Epithelial cell of esophagus (primary cell): ENCODE data around the gene KRTAP1-3.
"Not testable (repeated sequence)": the region's sequence is repeated elsewhere in the genome, so short reads cannot be mapped to it uniquely, and the experiment has no call there.

Experiments used
- DNase-seq: peaks from one replicate; pipeline ENCODE4 v3.0.0; 2010; ENCODE audit warnings: low read depth
- H3K4me3 ChIP-seq: 2 replicates; pipeline ENCODE4 v1.5.1; 2011; ENCODE audit warnings: mild to moderate bottlenecking, low read length, control low read depth
- TF ChIP-seq, protein P1 (sequence below): IDR thresholded peaks from 2 replicates; pipeline ENCODE4 v1.5.1; 2011; ENCODE audit warnings: low read depth, mild to moderate bottlenecking, low read length, control low read depth, inconsistent platforms; ENCODE audit not compliant: insufficient read depth; ENCODE audit errors: missing control alignments

KRTAP1-3 gene

DNA sequence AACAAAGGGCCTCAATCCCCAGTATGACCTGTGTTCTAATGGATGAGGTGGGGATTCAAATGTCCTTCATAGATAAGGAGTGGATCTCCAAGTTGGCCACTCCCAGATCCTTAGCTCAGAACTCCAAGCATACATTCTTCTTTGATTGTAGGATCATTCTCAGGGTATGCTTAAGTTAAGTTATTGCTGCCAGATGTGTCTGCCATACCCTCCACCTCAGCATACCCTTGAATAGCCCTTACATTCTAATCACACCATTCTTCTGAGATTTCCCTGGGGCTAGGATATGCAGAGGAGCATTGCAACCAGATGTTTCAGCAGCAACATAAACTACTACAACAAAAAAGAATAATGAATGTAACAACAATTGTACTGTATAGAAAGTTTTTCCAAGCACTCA is 32.6 kb upstream of the KRTAP1-3 start:
- TF ChIP-seq, protein P1, sequence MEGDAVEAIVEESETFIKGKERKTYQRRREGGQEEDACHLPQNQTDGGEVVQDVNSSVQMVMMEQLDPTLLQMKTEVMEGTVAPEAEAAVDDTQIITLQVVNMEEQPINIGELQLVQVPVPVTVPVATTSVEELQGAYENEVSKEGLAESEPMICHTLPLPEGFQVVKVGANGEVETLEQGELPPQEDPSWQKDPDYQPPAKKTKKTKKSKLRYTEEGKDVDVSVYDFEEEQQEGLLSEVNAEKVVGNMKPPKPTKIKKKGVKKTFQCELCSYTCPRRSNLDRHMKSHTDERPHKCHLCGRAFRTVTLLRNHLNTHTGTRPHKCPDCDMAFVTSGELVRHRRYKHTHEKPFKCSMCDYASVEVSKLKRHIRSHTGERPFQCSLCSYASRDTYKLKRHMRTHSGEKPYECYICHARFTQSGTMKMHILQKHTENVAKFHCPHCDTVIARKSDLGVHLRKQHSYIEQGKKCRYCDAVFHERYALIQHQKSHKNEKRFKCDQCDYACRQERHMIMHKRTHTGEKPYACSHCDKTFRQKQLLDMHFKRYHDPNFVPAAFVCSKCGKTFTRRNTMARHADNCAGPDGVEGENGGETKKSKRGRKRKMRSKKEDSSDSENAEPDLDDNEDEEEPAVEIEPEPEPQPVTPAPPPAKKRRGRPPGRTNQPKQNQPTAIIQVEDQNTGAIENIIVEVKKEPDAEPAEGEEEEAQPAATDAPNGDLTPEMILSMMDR, result no peak
- no peak overlapping the region for H3K4me3 ChIP-seq
- no peak for DNase-seq

DNA sequence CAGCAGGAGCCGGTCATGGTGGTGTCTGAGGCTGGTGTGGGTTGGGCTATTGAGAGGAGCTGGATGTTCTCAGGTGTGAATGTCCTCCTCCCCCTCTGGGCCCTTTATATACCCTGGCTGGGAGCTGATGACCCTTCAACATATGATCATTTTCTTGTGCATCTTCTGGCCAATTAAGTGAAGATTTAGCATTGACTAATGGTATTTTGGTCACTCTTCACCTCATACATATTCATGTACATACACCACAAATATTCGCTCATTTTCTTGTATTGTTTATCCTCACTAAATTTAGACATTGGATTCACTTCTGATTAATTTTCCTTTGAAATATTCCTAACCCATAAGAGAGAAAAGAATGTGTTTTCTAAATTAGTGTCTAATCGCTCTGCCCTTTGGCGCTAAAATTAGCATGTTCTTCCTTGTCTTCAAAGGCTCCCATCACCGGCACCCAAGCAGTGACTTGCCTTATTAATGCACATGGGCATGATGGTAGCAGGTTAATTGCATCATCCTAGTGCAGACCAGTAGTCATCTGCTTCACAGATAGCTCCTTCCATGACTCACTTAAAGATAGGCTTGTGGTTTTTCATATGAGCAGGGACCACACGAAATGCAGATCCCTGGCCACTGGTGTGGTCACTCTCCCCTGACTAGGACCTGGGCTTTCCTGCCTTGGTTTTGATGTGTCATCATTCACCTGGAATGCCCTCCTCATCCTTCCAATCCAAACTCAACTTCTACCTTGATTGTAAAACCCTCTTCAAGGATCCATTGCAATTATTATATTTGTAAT is 31.4 kb upstream of the KRTAP1-3 start, which contains the start of gene KRTAP2-4:
KRTAP2-4 (minus strand) TSS at position 51 of the 796 bp plus-strand sequence; CDS start at position 17, 34 bp downstream.
- H3K4me3 ChIP-seq, result no peak within 1 kb of the TSS
- TF ChIP-seq, protein P1, result no peak
- DNase-seq, result peak; percentile 96

DNA sequence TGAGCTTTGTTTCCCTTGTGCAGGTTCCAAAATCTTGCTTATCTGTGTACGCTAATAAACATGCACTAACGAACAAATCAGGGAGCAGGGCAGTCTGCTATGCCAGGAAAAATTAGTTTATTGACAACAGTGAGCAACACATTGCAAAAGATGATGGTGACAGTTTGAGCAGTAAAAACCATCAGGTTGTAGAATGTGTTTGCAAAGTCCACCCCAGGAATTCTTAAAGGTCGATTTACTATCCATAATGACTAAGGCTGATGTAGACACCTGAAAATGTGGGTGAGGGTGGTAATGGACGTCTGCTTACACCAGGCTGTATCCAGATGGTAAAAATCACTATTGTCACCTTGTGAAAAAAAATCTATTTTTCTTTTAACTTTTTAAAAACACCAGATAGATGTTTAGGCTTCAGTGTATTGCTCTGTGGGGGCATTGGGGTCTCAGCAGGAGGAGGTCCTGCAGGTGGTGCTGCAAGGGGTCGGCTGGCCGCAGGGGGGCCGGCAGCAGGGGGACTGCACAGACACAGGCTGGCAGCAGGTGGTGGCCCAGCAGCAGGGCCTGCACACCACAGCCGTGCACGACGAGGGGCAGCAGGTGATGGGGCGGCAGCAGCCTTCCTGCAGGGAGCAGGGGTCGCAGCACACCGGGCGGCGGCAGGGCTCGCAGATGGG is 30.5 kb upstream of the KRTAP1-3 start:
- H3K4me3 ChIP-seq, DNase-seq: not testable (repeated sequence)

DNA sequence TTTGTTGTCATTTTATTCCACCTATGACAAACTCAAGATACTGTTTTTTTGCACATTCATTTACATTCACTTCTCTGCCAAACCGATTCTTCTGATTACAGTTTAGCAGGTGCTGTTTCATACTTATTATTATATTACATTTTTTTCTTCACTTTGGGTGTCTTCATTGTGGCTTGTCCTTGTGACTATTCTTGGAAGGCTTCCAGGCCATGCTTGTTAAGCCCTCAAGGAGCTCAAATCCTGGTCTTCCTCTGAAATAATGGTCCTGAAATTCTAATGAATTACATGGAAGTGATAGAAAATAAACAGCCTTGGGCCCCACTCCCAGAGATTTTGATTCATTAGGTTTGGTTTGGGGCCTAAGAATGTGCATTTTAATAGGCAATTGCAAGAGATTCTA is 29.6 kb upstream of the KRTAP1-3 start:
- H3K4me3 ChIP-seq, result no peak overlapping the region
- DNase-seq, result no peak
- TF ChIP-seq, protein P1, result no peak

DNA sequence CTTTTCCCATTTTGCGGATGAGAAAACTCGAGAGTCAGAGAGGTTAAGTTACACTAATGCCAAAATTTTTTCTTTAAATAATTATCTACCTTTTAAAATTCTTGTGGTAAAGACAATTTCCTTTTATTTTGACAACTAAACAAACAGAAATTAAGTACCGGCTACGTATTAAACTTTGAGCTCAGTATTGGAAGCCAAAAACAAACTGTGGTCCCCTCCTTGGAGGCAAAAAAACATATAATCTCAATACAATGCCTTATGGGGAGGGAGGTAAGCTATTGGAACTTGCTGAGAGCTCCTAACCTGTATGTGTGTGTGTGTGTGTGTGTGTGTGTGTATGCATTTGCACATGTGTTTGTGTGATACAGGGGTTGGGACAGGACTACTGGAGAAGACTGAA is 28.8 kb upstream of the KRTAP1-3 start:
- DNase-seq, result no peak
- TF ChIP-seq, protein P1, result no peak
- H3K4me3 ChIP-seq, result no peak overlapping the region

DNA sequence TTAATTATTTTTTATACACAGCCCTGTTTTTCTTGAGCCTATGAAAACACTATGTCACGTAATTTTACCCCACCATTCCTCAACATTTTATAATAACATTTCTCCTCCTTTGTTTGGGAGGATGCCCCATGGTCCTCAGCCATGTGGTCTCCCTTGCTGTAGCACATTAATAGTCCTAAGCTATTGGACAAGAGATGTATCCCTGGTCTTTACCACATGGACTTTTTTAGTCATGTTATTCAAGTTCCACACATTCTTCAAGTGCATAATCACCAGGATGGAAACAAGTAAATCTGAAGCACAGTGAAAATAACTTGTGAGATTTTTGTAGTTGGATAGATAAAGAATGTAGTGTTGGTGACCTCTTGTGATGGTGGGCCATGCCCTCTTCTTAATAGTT is 27.3 kb upstream of the KRTAP1-3 start:
- H3K4me3 ChIP-seq, result no peak overlapping the region
- peak; percentile 59 for DNase-seq
- TF ChIP-seq, protein P1, result no peak

DNA sequence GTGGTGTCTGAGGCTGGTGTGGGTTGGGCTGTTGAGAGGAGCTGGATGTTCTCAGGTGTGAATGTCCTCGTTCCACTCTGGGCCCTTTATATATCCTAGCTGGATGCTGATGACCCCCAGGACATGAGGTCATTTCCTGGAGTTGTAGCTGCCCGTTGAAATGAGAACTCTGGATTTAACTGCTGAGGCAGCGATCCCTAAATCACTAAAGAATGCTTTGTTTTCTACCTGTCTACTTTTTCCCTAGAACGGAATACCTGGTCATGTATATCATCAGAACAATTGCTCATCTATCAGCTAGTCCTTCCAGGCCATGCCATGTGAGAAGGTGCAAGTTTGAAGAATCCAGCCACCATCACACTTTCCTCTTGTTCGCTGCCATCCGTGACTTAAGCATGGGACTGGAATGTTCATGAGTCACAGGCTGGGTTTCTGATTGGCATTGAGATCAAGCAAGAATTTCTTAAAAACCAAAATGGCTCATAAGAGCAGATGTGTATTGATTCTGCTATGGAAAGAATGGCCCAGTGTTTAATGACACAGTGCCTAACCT is 25.5 kb upstream of the KRTAP1-3 start, which contains the start of gene KRTAP2-3:
KRTAP2-3 (minus strand) TSS at position 63 of the 553 bp plus-strand sequence. CDS start 64 bp downstream, outside the sequence.
- TF ChIP-seq, protein P1, result no peak
- no peak within 1 kb of the TSS for H3K4me3 ChIP-seq
- peak; percentile 97 for DNase-seq

DNA sequence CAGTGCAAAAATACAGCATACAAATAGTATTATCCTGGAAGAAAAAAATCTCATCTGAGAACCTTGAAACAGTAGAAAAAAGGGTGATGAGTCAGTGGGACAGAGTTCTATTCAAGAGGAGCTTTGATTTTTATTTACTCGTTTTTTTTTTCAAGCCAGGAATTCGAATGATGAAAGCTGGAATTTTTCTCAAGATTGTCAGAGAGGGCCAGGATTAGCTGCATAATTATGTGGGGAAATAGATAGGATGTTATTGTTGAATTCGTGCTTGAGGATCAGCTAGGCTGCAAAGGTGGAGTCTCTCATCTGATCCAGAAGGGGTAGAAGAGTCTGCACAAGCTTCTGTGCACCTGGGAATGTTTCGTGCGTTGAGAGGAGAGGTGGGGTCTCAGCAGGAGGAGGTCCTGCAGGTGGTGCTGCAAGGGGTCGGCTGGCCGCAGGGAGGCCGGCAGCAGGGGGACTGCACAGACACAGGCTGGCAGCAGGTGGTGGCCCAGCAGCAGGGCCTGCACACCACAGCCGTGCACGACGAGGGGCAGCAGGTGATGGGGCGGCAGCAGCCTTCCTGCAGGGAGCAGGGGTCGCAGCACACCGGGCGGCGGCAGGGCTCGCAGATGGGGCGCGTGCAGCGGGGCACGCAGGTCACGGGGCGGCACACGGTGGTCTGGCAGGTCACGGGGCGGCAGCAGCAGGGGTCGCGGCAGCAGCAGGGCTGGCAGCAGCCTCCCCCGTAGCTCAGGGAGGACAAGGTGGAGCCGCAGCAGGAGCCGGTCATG is 24.8 kb upstream of the KRTAP1-3 start:
- peak; percentile 75 for DNase-seq
- not testable (repeated sequence) for H3K4me3 ChIP-seq
